ENCODE results near the gene NCLN. TPM values are rescaled to one million over a fixed set of nuclear protein-coding genes. Genes with fewer than 3 reads are reported as not detected.

Gene NCLN
- total RNA-seq, 2 donors from 2014 or later: 29.4 to 40.4 TPM

- DNase-seq (ENCODE audit: low spot score): no peak
- H3K27me3 ChIP-seq (replicated peaks; ENCODE audit: insufficient read depth): no peaks in the 10 kb centered on the region
- TF ChIP-seq CTCF (IDR thresholded peaks at IDR 0.05): no peak
Observed at GRCh38 chr19:3140667-3141038, 45.1 kb upstream of the NCLN start.

DNA sequence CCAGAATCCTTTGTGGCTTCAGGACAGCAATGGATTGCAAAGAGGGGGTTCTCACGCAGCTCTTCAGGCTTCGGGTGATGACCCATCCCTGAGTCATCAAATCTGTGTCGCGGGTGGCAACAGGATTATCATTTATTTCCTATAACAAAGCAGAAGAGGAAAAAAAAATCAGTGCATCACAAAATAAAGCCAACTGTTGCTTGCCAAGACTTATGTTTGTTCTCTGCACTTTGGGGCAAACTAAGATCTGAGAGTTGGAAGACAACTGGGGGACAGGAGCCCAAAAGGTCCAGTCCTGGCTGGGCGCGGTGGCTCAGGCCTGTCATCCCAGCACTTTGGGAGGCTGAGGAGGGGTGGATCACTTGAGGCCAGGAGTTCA, 43.4 kb upstream of the NCLN start:
- Histone ChIP-seq H3K4me3 (no peak overlapping the region), H3K9me3 (peaks cover 6% of the 10 kb centered on the region), H3K27ac (peak overlapping the region in 1 of 2 donors; percentile 64), H3K36me3 (no peaks in the 10 kb centered on the region), H3K27me3 (replicated peaks; ENCODE audit: insufficient read depth) (no peaks in the 10 kb centered on the region), H3K4me1 (ENCODE audit: control insufficient read depth in 1 of 2, low read depth in 2 of 2) (peaks cover 0 to 3% of the 10 kb centered on the region in 2 donors)
- ATAC-seq (ENCODE audit: insufficient number of reproducible peaks, low FRiP score, low read depth) (no peak), DNase-seq (ENCODE audit: low spot score) (no peak)
- no peak for TF ChIP-seq CTCF (IDR thresholded peaks at IDR 0.05)

More at GRCh38 chr19:3140667-3141038, 45.1 kb upstream of the NCLN start:
- Histone ChIP-seq H3K36me3 (no peaks in the 10 kb centered on the region), H3K27ac (no peak overlapping the region), H3K4me1 (ENCODE audit: control insufficient read depth in 1 of 2, low read depth in 2 of 2) (peaks cover 0 to 3% of the 10 kb centered on the region in 2 donors), H3K9me3 (peaks cover 6% of the 10 kb centered on the region), H3K4me3 (no peak overlapping the region)
- no peak for ATAC-seq (ENCODE audit: insufficient number of reproducible peaks, low FRiP score, low read depth)

GRCh38 chr19:3142781-3143337, 42.9 kb upstream of the NCLN start:
- no peak for DNase-seq (ENCODE audit: low spot score)
- Histone ChIP-seq H3K4me3 (no peak overlapping the region), H3K27me3 (replicated peaks; ENCODE audit: insufficient read depth) (no peaks in the 10 kb centered on the region), H3K27ac (peak overlapping the region in 1 of 2 donors; percentile 64), H3K9me3 (peaks cover 6% of the 10 kb centered on the region), H3K4me1 (ENCODE audit: control insufficient read depth in 1 of 2, low read depth in 2 of 2) (peaks cover 0 to 3% of the 10 kb centered on the region in 2 donors), H3K36me3 (no peaks in the 10 kb centered on the region)
- ATAC-seq (ENCODE audit: insufficient number of reproducible peaks, low FRiP score, low read depth): no peak
- TF ChIP-seq CTCF (IDR thresholded peaks at IDR 0.05): no peak

DNA sequence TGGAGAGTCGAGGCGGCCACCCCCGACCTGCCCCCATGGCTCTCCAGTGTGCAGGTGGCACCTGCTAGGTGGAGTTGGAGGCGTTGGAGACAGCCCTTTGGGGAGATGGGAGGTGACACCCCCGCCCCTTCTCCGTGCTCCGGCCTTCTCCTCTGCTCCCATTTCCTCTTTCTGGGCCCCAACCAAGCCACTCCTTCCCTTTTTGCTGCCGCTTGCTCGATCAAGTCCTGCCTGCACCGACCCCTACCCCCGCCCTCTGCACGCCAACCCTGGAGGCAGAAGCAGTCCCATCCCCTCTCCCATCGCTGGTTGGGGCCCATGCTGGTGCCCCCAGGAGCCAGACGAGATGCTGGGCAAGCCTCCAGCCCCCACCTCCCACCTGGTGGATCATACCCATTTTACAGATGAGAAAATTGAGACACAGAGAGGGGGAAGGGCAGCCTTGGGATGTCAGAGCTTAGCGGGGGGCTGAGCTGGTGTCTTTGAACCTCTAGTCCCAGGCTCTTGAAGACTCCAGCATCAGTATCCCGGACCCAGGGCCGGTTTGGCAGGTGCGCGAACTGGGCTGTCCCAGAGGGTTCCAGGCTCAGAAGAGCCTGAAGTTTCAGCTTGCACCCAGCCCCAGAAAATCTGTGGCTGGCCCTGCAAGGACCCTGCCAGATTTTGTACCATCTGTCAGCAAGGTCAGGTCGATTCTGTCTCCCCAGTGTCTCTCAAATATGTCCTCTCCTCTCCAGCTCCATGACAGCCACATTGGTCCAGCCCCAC, 39.6 kb upstream of the NCLN start:
- Histone ChIP-seq H3K9me3 (no peaks in the 10 kb centered on the region), H3K27ac (no peak overlapping the region), H3K27me3 (replicated peaks; ENCODE audit: insufficient read depth) (no peaks in the 10 kb centered on the region), H3K4me3 (no peak overlapping the region), H3K4me1 (ENCODE audit: control insufficient read depth in 1 of 2, low read depth in 2 of 2) (peaks cover 0 to 3% of the 10 kb centered on the region in 2 donors), H3K36me3 (no peaks in the 10 kb centered on the region)
- no peak for DNase-seq (ENCODE audit: low spot score)
- TF ChIP-seq CTCF (IDR thresholded peaks at IDR 0.05): no peak
- ATAC-seq (ENCODE audit: insufficient number of reproducible peaks, low FRiP score, low read depth): no peak

DNA sequence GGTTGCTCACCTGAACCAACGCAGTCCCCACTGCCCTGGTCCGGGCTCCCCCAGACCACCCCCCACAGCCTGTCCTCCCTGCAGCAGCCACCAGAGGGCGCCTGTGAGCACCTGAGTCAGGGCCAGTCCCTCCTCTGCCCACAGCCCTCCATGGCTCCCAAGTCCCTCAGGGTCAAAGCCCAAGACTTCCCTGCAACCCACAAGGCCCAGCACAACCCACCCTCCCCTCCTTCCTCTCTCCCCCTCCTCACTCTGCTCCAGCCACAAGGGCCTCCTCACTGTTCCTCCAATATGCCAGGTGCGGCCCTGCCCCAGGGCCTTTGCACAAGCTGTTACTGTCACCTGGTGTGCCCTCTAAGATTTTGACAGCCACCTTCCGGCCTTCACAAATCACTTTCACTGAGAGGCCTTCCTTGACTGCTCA, 39.0 kb upstream of the NCLN start:
- Histone ChIP-seq H3K27ac (no peak overlapping the region), H3K27me3 (replicated peaks; ENCODE audit: insufficient read depth) (no peaks in the 10 kb centered on the region), H3K4me1 (ENCODE audit: control insufficient read depth in 1 of 2, low read depth in 2 of 2) (peaks cover 0 to 1% of the 10 kb centered on the region in 2 donors), H3K9me3 (no peaks in the 10 kb centered on the region), H3K36me3 (no peaks in the 10 kb centered on the region), H3K4me3 (no peak overlapping the region)
- peak; percentile 57 for TF ChIP-seq CTCF (IDR thresholded peaks at IDR 0.05)
- ATAC-seq (ENCODE audit: insufficient number of reproducible peaks, low FRiP score, low read depth) (no peak), DNase-seq (ENCODE audit: low spot score) (no peak)
